ENCODE results near the gene CD53. TPM values are rescaled to one million over a fixed set of nuclear protein-coding genes. Genes with fewer than 3 reads are reported as not detected.

The CD53 gene
- total and polyA plus RNA-seq, 9 of the 15 experiments (the other 6 are each of a cell fraction or from before 2014, with no cell fraction given): 63.5 to 220 (median 131) TPM

DNA sequence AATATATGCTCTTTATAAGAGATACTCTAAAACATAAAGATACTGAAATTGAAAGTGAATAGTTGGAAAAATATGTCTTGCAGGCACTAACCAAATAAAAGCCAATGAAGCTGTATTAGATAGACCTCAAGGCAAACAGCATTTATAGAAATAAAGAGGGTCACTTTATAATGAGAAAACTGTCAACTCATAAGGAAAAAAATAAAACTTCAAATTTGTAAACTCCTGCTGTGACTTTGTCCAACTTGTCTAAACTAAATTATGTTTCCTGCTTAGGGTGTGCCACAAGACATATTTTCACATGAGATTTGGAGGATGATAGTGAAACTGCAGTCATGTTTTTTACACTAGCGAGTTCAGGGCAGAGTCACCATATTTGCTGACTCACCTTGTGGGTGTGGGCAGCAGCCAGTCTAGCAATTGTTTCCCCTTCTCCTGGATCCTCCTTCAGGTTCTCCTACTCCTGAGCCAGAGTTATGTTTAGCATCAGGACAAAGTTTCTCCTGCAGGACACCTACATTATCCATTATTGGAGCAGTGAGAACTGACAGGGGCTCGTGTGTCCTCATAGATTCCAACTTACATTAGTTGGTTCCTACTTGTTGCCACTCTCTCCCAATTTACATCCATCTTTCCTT lies 43.8 kb downstream of the CD53 start (continued):
- no peak for TF ChIP-seq RBM25 (IDR thresholded peaks at IDR 0.05; ENCODE audit: low read depth, low read length, severe bottlenecking)
- no peak for TF ChIP-seq NFATC3 (IDR thresholded peaks at IDR 0.05)
- TF ChIP-seq, protein P1, sequence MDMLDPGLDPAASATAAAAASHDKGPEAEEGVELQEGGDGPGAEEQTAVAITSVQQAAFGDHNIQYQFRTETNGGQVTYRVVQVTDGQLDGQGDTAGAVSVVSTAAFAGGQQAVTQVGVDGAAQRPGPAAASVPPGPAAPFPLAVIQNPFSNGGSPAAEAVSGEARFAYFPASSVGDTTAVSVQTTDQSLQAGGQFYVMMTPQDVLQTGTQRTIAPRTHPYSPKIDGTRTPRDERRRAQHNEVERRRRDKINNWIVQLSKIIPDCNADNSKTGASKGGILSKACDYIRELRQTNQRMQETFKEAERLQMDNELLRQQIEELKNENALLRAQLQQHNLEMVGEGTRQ (CRISPR knock-in tag; IDR thresholded peaks at IDR 0.05): no peak
- TF ChIP-seq HNRNPH1 (optimal IDR thresholded peaks at IDR 0.05; ENCODE audit: low read depth, low read length): no peak
- TF ChIP-seq, protein P2, sequence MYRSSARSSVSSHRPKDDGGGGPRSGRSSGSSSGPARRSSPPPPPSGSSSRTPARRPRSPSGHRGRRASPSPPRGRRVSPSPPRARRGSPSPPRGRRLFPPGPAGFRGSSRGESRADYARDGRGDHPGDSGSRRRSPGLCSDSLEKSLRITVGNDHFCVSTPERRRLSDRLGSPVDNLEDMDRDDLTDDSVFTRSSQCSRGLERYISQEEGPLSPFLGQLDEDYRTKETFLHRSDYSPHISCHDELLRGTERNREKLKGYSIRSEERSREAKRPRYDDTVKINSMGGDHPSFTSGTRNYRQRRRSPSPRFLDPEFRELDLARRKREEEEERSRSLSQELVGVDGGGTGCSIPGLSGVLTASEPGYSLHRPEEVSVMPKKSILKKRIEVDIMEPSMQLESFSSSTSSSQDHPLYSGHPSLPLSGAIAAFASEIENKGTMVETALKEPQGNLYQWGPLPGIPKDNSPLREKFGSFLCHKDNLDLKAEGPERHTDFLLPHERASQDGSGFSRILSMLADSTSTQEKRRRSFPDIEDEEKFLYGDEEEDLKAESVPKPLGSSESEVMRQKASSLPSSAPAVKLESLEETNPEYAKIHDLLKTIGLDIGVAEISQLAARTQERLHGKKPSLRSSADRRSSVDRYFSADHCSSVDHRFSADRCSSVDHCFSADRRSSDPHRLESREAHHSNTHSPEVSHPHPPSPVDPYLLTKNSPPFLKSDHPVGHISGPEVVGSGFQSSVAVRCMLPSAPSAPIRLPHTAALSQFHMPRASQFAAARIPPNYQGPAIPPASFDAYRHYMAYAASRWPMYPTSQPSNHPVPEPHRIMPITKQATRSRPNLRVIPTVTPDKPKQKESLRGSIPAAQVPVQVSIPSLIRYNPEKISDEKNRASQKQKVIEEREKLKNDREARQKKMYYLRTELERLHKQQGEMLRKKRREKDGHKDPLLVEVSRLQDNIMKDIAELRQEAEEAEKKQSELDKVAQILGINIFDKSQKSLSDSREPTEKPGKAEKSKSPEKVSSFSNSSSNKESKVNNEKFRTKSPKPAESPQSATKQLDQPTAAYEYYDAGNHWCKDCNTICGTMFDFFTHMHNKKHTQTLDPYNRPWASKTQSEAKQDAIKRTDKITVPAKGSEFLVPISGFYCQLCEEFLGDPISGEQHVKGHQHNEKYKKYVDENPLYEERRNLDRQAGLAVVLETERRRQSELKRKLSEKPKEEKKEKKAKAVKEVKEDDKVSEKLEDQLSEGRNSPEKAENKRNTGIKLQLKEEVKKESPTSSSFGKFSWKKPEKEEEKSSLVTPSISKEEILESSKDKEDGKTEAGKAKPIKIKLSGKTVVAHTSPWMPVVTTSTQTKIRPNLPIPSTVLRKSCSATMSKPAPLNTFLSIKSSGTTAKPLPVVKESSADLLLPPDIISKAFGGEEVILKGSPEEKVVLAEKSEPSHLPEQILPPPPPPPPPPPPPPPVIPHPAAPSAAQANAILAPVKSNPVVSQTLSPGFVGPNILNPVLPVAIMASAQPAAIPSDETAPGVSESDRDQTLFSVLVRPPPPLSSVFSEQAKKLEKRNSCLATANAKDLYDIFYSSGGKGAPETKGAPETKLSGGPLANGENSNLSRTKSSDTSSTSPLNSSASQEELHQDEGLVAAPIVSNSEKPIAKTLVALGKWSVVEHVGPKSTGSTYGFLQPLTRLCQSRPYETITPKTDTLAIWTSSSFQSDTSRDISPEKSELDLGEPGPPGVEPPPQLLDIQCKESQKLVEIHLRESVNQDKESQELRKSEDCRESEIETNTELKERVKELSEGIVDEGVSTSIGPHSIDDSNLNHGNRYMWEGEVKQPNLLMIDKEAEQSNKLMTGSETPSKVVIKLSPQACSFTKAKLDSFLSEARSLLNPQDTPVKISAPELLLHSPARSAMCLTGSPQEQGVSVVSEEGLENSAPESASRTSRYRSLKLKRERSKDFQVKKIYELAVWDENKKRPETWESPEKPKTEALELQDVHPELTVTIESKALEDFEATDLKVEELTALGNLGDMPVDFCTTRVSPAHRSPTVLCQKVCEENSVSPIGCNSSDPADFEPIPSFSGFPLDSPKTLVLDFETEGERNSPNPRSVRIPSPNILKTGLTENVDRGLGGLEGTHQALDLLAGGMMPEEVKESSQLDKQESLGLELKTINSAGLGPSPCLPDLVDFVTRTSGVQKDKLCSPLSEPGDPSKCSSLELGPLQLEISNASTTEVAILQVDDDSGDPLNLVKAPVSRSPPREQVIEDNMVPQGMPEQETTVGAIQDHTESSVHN (IDR thresholded peaks at IDR 0.05; ENCODE audit: borderline replicate concordance in 1 of 2, low read depth in 1 of 2): 0 out of 4 replicates have a peak, but pooled peaks of 1 of the 2 experiments have one; percentile 37
- peak; percentile 46; the same call in 1 of the 2 replicates for TF ChIP-seq KLF1 (tag; IDR thresholded peaks at IDR 0.05)
- TF ChIP-seq, protein P3, sequence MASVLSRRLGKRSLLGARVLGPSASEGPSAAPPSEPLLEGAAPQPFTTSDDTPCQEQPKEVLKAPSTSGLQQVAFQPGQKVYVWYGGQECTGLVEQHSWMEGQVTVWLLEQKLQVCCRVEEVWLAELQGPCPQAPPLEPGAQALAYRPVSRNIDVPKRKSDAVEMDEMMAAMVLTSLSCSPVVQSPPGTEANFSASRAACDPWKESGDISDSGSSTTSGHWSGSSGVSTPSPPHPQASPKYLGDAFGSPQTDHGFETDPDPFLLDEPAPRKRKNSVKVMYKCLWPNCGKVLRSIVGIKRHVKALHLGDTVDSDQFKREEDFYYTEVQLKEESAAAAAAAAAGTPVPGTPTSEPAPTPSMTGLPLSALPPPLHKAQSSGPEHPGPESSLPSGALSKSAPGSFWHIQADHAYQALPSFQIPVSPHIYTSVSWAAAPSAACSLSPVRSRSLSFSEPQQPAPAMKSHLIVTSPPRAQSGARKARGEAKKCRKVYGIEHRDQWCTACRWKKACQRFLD (CRISPR knock-in tag; IDR thresholded peaks at IDR 0.05): peak; percentile 62; the same call in 1 of the 2 replicates
- TF ChIP-seq ZNF778 (CRISPR knock-in tag; IDR thresholded peaks at IDR 0.05): no peak
- TF ChIP-seq, protein P4, sequence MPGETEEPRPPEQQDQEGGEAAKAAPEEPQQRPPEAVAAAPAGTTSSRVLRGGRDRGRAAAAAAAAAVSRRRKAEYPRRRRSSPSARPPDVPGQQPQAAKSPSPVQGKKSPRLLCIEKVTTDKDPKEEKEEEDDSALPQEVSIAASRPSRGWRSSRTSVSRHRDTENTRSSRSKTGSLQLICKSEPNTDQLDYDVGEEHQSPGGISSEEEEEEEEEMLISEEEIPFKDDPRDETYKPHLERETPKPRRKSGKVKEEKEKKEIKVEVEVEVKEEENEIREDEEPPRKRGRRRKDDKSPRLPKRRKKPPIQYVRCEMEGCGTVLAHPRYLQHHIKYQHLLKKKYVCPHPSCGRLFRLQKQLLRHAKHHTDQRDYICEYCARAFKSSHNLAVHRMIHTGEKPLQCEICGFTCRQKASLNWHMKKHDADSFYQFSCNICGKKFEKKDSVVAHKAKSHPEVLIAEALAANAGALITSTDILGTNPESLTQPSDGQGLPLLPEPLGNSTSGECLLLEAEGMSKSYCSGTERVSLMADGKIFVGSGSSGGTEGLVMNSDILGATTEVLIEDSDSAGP (CRISPR knock-in tag; IDR thresholded peaks at IDR 0.05): no peak
- no peak for TF ChIP-seq PHF20 (IDR thresholded peaks at IDR 0.05; ENCODE audit: partially characterized antibody)
- no peak for TF ChIP-seq ZBTB7A (IDR thresholded peaks at IDR 0.05; ENCODE audit: borderline replicate concordance, control insufficient read depth, low read depth, low read length)
- no peak for TF ChIP-seq SRSF9 (IDR thresholded peaks at IDR 0.05; ENCODE audit: borderline replicate concordance, low read depth, low read length)
- TF ChIP-seq ARID2 (IDR thresholded peaks at IDR 0.05): peak; percentile 22; the same call in 1 of the 2 replicates
- TF ChIP-seq FUS (optimal IDR thresholded peaks at IDR 0.05; ENCODE audit: low read depth, low read length): no peak
- TF ChIP-seq RNF2 (IDR thresholded peaks at IDR 0.05): peak; percentile 25; the same call in 1 of the 2 replicates
- no peak for TF ChIP-seq HNRNPUL1 (IDR thresholded peaks at IDR 0.05; ENCODE audit: low read length)

All from K562 (cell line).